ENCODE measurements around the gene TRAF7.
"Not testable (repeated sequence)": the region's sequence is repeated elsewhere in the genome, so short reads cannot be mapped to it uniquely, and the experiment has no call there.

TRAF7 gene

GRCh38 chr16:2199621-2200139 lies 44.1 kb downstream of the TRAF7 start:
- DNase-seq (ENCODE audit: low read depth, low spot score): no peak

GRCh38 chr16:2200313-2200712 lies 44.7 kb downstream of the TRAF7 start:
- no peak for DNase-seq (ENCODE audit: low read depth, low spot score)

DNA sequence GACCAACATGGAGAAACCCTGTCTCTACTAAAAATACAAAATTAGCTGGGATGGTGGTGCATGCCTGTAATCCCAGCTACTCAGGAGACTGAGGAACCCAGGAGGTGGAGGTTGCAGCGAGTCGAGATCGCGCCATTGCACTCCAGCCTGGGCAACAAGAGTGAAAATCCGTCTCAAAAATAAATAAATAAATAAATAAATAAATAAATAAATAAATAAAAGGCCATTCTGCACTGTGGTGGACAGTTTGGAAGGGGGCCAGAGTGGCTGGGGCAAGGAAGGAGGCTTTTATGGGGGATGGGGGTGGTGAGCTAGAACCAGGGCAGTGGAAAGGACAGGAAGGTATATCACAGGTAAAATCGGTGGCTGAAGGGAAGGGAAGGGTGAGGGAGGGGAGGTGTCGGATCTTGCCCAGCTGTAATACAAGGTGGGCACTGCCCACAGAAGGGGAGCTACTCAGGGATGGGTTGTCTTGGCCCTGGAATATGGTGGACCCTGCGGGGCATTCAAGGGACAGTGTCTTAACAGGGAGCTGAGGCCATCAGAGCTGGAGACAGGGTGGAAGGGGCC lies 47.6 kb downstream of the TRAF7 start:
- DNase-seq (ENCODE audit: low read depth, low spot score): not testable (repeated sequence)

DNA sequence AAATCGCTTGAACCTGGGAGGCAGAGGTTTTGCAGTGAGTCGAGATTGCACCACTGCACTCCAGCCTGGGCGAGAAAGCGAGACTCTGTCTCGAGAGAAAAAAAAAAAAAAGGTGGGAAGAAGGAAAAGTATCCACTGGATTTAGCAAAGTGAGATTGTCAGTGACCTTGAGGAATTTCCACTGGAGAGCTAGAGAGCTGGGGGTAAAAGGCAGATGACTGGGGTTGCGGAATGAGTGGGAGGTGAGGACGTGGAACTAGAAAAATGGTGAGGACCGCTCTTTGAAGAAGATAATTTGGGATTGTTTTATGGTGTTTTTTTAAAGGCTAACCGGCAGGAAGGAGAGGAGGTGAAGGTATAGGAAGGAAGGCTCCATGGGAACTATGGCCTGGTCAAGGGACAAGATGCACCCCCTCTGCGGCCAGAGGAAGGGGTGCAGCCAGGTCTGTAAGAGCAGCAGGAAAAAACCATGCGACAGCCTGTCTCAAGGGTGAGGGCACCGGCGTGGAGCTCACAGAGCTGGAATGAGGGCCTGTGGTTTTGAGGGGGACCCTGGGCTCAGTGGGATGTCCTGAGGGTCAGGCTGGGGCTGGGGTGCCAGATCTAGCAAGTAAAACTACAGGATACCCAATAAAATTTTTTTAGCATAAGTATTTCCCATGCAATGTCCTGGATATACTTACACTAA lies 49.0 kb downstream of the TRAF7 start:
- no peak for DNase-seq (ENCODE audit: low read depth, low spot score)

DNA sequence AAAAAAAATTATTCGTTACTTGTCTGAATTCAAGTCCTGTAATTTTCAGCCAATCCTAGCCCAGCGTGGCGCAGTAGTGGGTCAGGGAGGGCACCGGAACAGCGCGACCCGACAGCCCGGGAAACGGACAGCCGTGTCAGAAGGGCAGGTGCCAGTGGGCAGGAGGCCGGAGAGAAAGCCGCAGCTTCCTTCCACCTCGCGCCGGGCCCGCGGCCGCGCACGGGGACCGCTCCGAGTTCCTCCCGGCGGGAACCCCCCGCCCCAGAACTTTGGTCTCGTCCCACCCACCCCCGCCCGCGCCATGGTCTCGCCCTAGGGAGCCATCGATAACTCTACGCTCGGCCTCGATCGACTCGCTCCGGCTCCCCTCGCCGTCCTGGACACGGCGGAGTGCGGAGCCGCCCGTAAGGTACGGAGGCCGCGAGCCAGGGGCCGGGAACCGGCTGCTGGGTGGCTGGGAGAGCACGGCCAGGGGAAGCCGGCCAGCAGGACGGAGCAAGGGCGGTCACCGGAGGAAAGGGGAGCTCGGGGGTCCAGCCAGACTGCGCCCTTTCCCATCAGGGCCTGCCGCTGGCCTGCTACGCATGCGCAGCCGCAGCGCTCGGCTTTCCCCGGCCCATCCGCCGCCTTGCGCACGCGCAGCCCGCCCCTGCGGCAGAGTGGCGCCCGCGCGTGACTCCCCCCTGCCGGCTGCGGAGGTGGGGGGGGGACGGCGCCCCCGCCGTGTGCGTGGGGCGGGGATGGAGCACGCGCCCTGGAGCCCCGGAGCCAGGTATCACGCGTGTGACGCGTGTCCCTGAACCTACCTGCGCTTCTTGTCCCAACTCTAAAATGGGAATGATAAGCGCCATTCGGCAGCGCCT lies 49.8 kb downstream of the TRAF7 start, which contains the start of gene MLST8:
MLST8 (plus strand) TSS at position 351 of the 863 bp plus-strand sequence. CDS start 632 bp downstream, outside the sequence.
- peak; percentile 72 for DNase-seq (ENCODE audit: low read depth, low spot score)

GRCh38 chr16:2205967-2206313 lies 50.4 kb downstream of the TRAF7 start:
- DNase-seq (ENCODE audit: low read depth, low spot score): no peak

DNA sequence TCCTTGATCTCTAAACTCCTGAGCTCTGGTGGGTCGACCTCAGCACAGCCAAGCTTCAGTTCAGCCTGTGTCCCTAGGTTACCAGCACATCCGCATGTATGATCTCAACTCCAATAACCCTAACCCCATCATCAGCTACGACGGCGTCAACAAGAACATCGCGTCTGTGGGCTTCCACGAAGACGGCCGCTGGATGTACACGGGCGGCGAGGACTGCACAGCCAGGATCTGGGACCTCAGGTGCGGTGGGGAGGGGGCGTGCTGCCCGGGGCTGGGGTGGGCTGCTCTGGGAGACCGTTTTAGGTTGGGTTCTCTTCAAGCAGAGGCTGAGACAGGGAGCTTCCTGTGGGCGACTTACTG lies 50.8 kb downstream of the TRAF7 start:
- no peak for DNase-seq (ENCODE audit: low read depth, low spot score)

DNA sequence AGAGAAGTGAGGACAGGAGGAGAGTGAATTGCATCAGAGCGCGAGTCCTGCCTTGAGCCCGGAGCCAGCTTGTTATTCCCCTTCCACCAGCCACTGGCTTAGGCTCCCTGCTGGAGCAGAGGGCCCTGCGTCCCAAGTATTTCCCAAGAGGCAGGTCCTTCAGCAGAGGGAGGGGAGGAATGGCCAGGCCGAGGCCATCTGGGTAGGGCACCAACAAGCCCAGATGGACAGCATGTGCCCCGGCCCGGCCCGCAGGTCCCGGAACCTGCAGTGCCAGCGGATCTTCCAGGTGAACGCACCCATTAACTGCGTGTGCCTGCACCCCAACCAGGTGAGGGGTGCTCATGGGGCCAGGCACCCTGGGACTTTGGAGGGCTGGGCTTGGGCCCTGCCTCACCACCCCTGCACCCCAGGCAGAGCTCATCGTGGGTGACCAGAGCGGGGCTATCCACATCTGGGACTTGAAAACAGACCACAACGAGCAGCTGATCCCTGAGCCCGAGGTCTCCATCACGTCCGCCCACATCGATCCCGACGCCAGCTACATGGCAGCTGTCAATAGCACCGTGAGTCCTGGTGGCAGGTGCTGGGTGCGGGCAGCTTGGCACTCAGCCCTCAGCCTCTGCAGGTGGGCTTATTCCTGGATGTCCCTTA lies 51.3 kb downstream of the TRAF7 start:
- DNase-seq (ENCODE audit: low read depth, low spot score): no peak

- no peak for DNase-seq (ENCODE audit: low read depth, low spot score)
Measured at GRCh38 chr16:2207872-2208271, 52.3 kb downstream of the TRAF7 start.

- DNase-seq (ENCODE audit: low read depth, low spot score): no peak
Measured at GRCh38 chr16:2208308-2208707, 52.7 kb downstream of the TRAF7 start.

- no peak for DNase-seq (ENCODE audit: low read depth, low spot score)
Measured at GRCh38 chr16:2208772-2209171, 53.2 kb downstream of the TRAF7 start.

GRCh38 chr16:2209258-2210008 lies 53.9 kb downstream of the TRAF7 start:
- DNase-seq (ENCODE audit: low read depth, low spot score): no peak

DNA sequence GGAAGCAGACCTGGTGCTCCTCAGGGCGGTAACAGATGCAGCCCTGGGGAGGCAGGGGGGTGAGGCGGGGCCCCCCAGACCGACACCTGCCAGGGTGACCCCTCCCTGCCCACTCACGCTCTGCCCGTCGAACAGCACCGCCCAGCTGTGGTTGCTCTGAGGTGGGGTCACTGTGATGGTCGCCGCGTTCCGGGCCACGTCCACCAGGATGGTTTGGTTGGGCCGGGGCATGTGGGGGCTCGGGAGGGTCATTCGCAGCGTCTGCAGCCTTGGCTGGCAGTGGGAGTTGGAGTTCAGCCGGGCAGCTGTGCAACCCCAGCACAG lies 54.4 kb downstream of the TRAF7 start:
- DNase-seq (ENCODE audit: low read depth, low spot score): no peak

DNA sequence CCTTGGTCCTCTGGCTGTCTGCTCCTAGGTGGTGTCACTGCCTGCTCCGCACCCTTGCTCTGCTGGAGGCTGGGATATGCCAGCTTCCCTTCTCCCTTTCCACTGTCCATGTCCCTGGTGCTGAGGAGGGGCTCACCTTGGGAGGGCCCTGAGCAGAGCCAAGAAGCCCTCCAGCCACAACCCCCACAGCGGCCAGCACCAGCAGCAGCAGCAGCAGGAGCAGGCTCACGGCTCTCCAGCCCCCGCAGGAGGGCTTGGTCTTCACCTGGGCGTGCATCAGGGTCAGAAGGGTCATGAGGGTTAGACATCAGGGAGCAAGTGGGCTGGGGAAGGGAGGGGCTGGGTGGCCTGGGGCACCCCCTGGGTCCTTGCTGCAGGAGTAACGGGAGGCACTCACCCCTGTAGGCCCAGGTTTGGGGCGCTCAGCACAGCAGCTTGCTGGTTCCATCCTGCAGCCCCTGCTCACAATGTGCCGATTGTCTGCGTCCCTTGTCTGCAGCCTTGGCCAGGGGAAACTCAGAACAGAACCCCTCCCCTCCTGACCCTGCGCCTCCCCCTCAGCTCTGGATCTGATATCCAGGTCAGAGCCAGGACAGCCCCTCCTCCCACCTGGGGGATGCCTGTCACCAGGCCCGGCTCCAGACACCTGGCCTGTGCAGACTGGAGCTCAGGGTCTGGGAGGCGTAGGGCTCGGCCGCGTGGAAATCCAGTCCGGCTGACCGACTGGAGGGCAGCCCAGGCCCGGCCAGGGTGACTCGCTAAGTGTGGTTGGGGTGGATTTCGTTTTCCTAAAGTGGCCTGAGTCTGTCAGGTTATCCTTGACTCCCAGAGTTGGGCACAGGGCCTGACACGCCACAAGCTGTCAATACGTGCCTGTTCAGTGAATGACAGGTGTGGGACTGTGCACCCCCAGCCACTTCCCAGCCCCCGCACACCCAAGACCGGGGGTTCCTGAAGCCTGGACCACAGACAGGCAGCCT lies 55.1 kb downstream of the TRAF7 start, which contains the start of gene BRICD5:
BRICD5 (minus strand) TSS at position 478 of the 980 bp plus-strand sequence; CDS start at position 448, 30 bp downstream.
- DNase-seq (ENCODE audit: low read depth, low spot score): no peak

- no peak for DNase-seq (ENCODE audit: low read depth, low spot score)
Measured at GRCh38 chr16:2211923-2212347, 56.4 kb downstream of the TRAF7 start.

DNA sequence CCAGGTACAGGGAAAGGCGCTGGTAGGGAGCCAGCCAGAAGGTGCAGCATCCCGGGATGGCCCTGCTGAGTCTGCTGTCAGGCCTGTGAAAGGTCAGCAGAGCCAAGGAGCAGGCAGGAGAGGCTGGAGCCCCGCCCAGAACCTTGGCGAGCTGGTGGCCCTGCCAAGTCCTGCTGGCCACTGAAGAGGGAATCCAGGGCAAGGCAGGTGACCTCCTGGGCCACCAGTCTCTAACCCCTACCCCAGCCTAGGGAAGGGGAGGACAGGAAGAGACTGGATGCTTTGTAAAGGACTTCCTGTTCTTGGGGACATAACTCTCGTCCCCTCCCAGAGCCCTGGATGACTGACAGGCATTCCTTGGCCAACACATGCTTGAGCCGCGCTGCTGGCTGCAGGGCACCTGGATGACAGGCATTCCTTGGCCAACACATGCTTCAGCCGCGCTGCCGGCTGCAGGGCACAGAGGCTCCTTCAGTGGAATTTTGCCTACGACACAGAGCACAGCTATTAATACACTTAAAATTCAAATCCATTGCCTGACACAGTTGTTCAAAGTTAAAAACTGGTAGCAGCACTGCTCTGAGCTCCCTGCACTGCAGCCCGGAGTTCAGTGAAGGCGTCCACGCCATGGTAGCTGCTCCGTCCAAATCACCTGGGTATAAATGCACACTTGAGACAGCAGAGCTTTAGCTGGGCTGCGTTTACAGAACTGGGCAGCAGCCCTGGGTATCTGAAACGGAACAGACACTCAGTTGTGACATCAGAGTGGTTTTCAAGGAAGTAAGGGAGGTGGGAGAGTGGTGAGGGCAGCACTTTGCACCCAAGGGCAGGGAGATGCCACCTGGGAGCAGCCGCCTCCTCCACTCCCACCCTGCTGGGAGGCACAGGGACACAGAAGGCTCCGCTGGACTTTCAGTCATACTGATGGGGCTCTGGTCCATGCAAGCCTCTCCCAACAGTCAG lies 57.1 kb downstream of the TRAF7 start:
- DNase-seq (ENCODE audit: low read depth, low spot score): no peak

DNA sequence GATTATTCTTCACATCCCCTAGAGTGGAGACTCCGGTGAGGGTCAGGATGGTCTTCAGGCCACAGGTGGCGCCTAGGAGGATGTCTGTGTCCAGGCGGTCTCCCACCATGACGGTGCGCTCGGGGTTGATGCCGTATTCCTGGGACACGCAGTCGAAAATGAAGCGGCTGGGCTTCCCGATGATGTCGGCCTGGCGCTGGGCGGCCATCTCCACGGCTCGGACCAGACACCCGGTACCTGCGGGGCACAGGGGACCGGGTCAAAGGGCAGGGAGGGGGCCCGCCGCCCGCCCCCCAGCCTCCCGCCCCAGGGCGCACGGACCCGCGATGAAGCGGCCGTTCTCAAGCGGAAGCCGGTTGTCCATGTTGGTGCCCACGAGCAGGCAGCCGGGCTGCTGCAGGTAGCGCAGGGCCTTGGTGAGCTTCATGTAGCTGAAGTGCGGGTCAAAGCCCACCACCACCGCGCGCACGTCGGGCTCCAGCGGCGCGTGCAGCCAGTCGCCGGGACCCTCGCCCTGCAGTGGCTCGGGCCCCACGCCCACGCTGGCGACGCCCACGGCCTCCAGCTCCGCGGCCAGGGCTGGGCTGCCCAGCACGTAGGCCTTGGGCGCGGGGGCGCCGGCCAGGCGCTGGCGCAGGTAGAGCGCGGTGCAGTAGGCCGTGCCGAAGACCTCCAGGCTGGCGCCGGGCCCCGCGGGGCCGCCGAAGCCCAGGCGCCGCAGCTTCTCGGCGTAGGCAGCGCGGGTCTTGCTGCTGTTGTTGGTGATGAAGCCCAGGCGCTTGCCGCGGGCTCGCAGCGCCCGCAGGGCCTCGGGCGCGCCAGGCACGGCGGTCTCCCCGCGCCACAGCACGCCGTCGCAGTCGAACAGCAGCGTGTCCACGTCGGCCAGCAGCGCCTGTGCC lies 58.5 kb downstream of the TRAF7 start:
- no peak for DNase-seq (ENCODE audit: low read depth, low spot score)

DNA sequence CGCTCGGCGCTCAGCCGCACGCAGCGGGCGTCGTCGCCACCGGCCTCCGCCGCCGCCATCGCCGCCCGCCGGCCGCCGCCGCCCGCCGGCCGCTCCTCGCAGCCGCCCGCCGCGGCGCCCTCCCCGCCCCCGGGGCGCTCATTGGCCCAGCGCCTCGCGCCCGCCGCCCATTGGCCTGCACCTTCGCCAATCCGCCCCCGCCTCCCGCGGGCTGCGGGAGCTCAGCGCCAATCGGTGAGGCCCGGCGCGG lies 59.1 kb downstream of the TRAF7 start, which contains the start of gene PGP:
PGP (minus strand) TSS at position 122 of the 250 bp plus-strand sequence; CDS start at position 59, 63 bp downstream.
- DNase-seq (ENCODE audit: low read depth, low spot score): no peak
